Lung (tissue), 12 donors: ENCODE data around the gene GPR87. TPM values are rescaled to one million over a fixed set of nuclear protein-coding genes. Genes with fewer than 3 reads are reported as not detected.

Experiments
- ATAC-seq: fragments of 200-7000 bp; cut with Tn5 transposase; one replicate; pipeline ENCODE4 v1.9.1; 2020; ENCODE audit warnings: moderate number of reproducible peaks; ENCODE audit not compliant: insufficient read depth, low FRiP score
- DNase-seq, 3 donors: peaks; one replicate each; pipeline ENCODE4 v3.0.0-alpha.2; 2013 to 2017
- H3K27ac ChIP-seq, 2 donors: one replicate each; pipeline ENCODE4 v1.5.1; 2013; ENCODE audit warnings: mild to moderate bottlenecking in 2 of 2, moderate library complexity in 2 of 2, control low read depth in 1 of 2, inconsistent platforms in 1 of 2, low read depth in 1 of 2, low read length in 1 of 2
- H3K27me3 ChIP-seq, 3 donors: one replicate each; pipeline ENCODE4 v1.5.1; 2013; ENCODE audit warnings: low read length in 2 of 3; ENCODE audit not compliant: control insufficient read depth in 3 of 3, insufficient read depth in 3 of 3
- H3K36me3 ChIP-seq, 4 donors: one replicate each; pipeline ENCODE4 v1.5.1; 2013; ENCODE audit warnings: low read length in 4 of 4, mild to moderate bottlenecking in 1 of 4, moderate library complexity in 1 of 4; ENCODE audit not compliant: control insufficient read depth in 4 of 4, insufficient read depth in 4 of 4
- H3K4me1 ChIP-seq, 5 donors: one replicate each; pipeline ENCODE4 v1.5.1; 2013; ENCODE audit warnings: low read length in 5 of 5, mild to moderate bottlenecking in 2 of 5, moderate library complexity in 1 of 5; ENCODE audit not compliant: control insufficient read depth in 5 of 5, insufficient read depth in 5 of 5
- H3K4me3 ChIP-seq: one replicate; pipeline ENCODE4 v1.5.1; 2013; ENCODE audit warnings: mild to moderate bottlenecking, control low read depth, moderate library complexity
- H3K9ac ChIP-seq, 2 donors: one replicate each; pipeline ENCODE4 v1.5.1; 2013; ENCODE audit warnings: low read length in 2 of 2, control low read depth in 1 of 2; ENCODE audit not compliant: insufficient read depth in 1 of 2
- H3K9me3 ChIP-seq, 4 donors: one replicate each; pipeline ENCODE4 v1.5.1; 2013; ENCODE audit warnings: low read length in 3 of 4, mild to moderate bottlenecking in 1 of 4, moderate library complexity in 1 of 4; ENCODE audit not compliant: control insufficient read depth in 4 of 4, insufficient read depth in 3 of 4
- WGBS, 2 donors: extraction: QIAGEN DNeasy Blood & Tissue Kit; methylation state at CpG; one replicate each; pipeline ENCODE4 v1.1.7; 2013; 5-methylcytosine and 5-hydroxymethylcytosine counted together
- polyA plus RNA-seq, 2 donors: library from polyadenylated mRNA; stranded (reverse); fragments of 200-250 nt; gene quantifications; one replicate each; pipeline ENCODE4 v1.2.1, GENCODE V29; 2013
- total RNA-seq, 2 donors: library from RNA; depleted of rRNA in 1 of 2; stranded (reverse); fragments of >200 nt in 1 of 2; gene quantifications; one replicate each; pipeline ENCODE4 v1.2.1, GENCODE V29; 2014 to 2021
- TF ChIP-seq, protein P1 (sequence below): IDR thresholded peaks from 2 replicates; pipeline ENCODE4 v1.5.1; 2012; ENCODE audit warnings: mild to moderate bottlenecking; ENCODE audit errors: control extremely low read depth, extremely low read depth
- donor health status: control.
- donor health status: control.
- donor health status: Bipolar disorder and iron deficiency.
- donor health status: healthy.
- donor health status: DM: yes; HTN: yes; CAD: no.

GPR87 gene
- total and polyA plus RNA-seq, 4 donors = 0.28 to 1.5 (median 1.3) TPM

- ATAC-seq = no peak
- no peaks in the 10 kb centered on the region for H3K36me3 ChIP-seq
- no peaks in the 10 kb centered on the region for H3K27me3 ChIP-seq
- H3K9ac ChIP-seq = no peak overlapping the region
- WGBS, 2 donors = 57 to 74% methylated on average over 2 of the region's 2 CpGs
- no peaks in the 10 kb centered on the region for H3K4me1 ChIP-seq
- no peak overlapping the region for H3K4me3 ChIP-seq
- no peak for DNase-seq
- TF ChIP-seq, protein P1, sequence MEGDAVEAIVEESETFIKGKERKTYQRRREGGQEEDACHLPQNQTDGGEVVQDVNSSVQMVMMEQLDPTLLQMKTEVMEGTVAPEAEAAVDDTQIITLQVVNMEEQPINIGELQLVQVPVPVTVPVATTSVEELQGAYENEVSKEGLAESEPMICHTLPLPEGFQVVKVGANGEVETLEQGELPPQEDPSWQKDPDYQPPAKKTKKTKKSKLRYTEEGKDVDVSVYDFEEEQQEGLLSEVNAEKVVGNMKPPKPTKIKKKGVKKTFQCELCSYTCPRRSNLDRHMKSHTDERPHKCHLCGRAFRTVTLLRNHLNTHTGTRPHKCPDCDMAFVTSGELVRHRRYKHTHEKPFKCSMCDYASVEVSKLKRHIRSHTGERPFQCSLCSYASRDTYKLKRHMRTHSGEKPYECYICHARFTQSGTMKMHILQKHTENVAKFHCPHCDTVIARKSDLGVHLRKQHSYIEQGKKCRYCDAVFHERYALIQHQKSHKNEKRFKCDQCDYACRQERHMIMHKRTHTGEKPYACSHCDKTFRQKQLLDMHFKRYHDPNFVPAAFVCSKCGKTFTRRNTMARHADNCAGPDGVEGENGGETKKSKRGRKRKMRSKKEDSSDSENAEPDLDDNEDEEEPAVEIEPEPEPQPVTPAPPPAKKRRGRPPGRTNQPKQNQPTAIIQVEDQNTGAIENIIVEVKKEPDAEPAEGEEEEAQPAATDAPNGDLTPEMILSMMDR = no peak
- no peak overlapping the region for H3K27ac ChIP-seq
- no peaks in the 10 kb centered on the region for H3K9me3 ChIP-seq
Measured at GRCh38 chr3:151276038-151276686, 40.5 kb downstream of the GPR87 start.

GRCh38 chr3:151275091-151275490 lies 41.5 kb downstream of the GPR87 start:
- Histone ChIP-seq H3K36me3 (no peaks in the 10 kb centered on the region), H3K4me3 (no peak overlapping the region), H3K27ac (no peak overlapping the region), H3K27me3 (no peaks in the 10 kb centered on the region), H3K4me1 (no peaks in the 10 kb centered on the region), H3K9me3 (no peaks in the 10 kb centered on the region), H3K9ac (no peak overlapping the region)
- 51 to 66% methylated on average over 5 of the region's 5 CpGs for WGBS, 2 donors
- DNase-seq = no peak
- TF ChIP-seq, protein P1 = no peak
- no peak for ATAC-seq

- no peak for ATAC-seq
- Histone ChIP-seq H3K27me3 (no peaks in the 10 kb centered on the region), H3K9me3 (no peaks in the 10 kb centered on the region), H3K4me3 (no peak overlapping the region), H3K36me3 (no peaks in the 10 kb centered on the region), H3K9ac (no peak overlapping the region), H3K27ac (no peak overlapping the region), H3K4me1 (peaks cover 0 to 19% (median 0%) of the 10 kb centered on the region in 5 donors)
- TF ChIP-seq, protein P1 = no peak
- 76 to 88% methylated on average over 5 of the region's 5 CpGs for WGBS, 2 donors
- no peak for DNase-seq
Measured at GRCh38 chr3:151269631-151270030, 47.0 kb downstream of the GPR87 start.
